HEK293 (cell line): ENCODE results near the gene DCLK1.

Source experiments
- CTCF ChIA-PET: fragments of 350-600 bp; formaldehyde crosslinking; extraction: SDS; loops from one replicate; lab custom pipeline; 2021; ENCODE audit warnings: antibody characterized with exemption; lab: Yijun Ruan, JAX
- POLR2A ChIA-PET: fragments of 300-600 bp; formaldehyde crosslinking; extraction: SDS; loops from one replicate; lab custom pipeline; 2020; ENCODE audit warnings: antibody characterized with exemption, inconsistent platforms; lab: Yijun Ruan, JAX
- H3K27ac ChIP-seq: fragments of 200-500 bp; sonication (Bioruptor generic); 2 replicates; pipeline ENCODE4 v1.5.1; 2014; ENCODE audit warnings: low read depth, low read length, control low read depth, inconsistent platforms; ENCODE audit errors: extremely low read depth
- H3K36me3 ChIP-seq, 2 experiments: fragments of 200-500 bp in 1 of 2; sonication (Bioruptor generic) in 1 of 2; 1 replicate in 1 of 2; 2 replicates in 1 of 2; pipeline ENCODE4 v1.5.1; 2014 to 2017; ENCODE audit warnings: inconsistent platforms in 2 of 2, low read length in 2 of 2; ENCODE audit not compliant: control insufficient read depth in 2 of 2, insufficient read depth in 1 of 2
- H3K4me1 ChIP-seq: fragments of 200-500 bp; sonication (Bioruptor generic); 2 replicates; pipeline ENCODE4 v1.5.1; 2014; ENCODE audit warnings: mild to moderate bottlenecking, low read length, inconsistent platforms; ENCODE audit not compliant: control insufficient read depth, insufficient read depth
- H3K4me3 ChIP-seq: 2 replicates; pipeline ENCODE4 v1.5.1; 2011; ENCODE audit warnings: low read depth, mild to moderate bottlenecking, control low read depth, low read length, moderate library complexity
- H3K9me3 ChIP-seq: fragments of 200-500 bp; sonication (Bioruptor generic); 2 replicates; pipeline ENCODE4 v1.5.1; 2014; ENCODE audit warnings: low read depth, low read length, inconsistent platforms; ENCODE audit not compliant: control insufficient read depth, insufficient read depth
- BCL11A ChIP-seq: fragments of 450-650 bp; formaldehyde crosslinking; IDR thresholded peaks from 2 replicates; pipeline ENCODE4 v1.5.1; 2016; ENCODE audit warnings: low read depth, missing biosample characterization, missing genetic modification characterization
- PRDM1 ChIP-seq: fragments of 450-650 bp; formaldehyde crosslinking; IDR thresholded peaks from 2 replicates; pipeline ENCODE4; 2016; ENCODE audit warnings: missing biosample characterization, missing genetic modification characterization
- SCRT2 ChIP-seq: fragments of 450-650 bp; formaldehyde crosslinking; IDR thresholded peaks from 2 replicates; pipeline ENCODE4 v1.5.1; 2016; ENCODE audit warnings: missing biosample characterization, missing genetic modification characterization
- ZBTB1 ChIP-seq: fragments of 450-650 bp; formaldehyde crosslinking; IDR thresholded peaks from 2 replicates; pipeline ENCODE4 v1.5.1; 2016; ENCODE audit warnings: missing biosample characterization, missing genetic modification characterization
- ZNF24 ChIP-seq: fragments of 450-650 bp; formaldehyde crosslinking; IDR thresholded peaks from 2 replicates; pipeline ENCODE4 v1.5.1; 2016; ENCODE audit warnings: missing biosample characterization, missing genetic modification characterization
- ZNF274 ChIP-seq, 2 experiments: fragments of 200-500 bp in 1 of 2; fragments of 450-650 bp in 1 of 2; sonication (Bioruptor generic) in 1 of 2; formaldehyde crosslinking in 1 of 2; IDR thresholded peaks; 2 replicates each; pipeline versions ENCODE4 v1.5.1 to v1.6.1; 2014 to 2016; ENCODE audit warnings: borderline replicate concordance in 1 of 2, inconsistent platforms in 1 of 2, low read length in 1 of 2, missing biosample characterization in 1 of 2, missing genetic modification characterization in 1 of 2
- ZNF391 ChIP-seq: fragments of 450-650 bp; formaldehyde crosslinking; IDR thresholded peaks from 2 replicates; pipeline ENCODE4 v1.5.1; 2016; ENCODE audit warnings: low read depth, missing biosample characterization, missing genetic modification characterization, borderline replicate concordance
- ZNF596 ChIP-seq: fragments of 450-650 bp; IDR thresholded peaks from 2 replicates; pipeline ENCODE4 v1.5.0; 2018; ENCODE audit warnings: missing biosample characterization, mild to moderate bottlenecking, missing genetic modification characterization, moderate library complexity
- ZNF610 ChIP-seq: fragments of 450-650 bp; formaldehyde crosslinking; IDR thresholded peaks from 2 replicates; pipeline ENCODE4 v1.5.1; 2016; ENCODE audit warnings: missing biosample characterization, missing genetic modification characterization, borderline replicate concordance
- ZNF629 ChIP-seq: fragments of 450-650 bp; formaldehyde crosslinking; IDR thresholded peaks from 2 replicates; pipeline ENCODE4 v1.5.1; 2017; ENCODE audit warnings: missing biosample characterization, missing genetic modification characterization
- ZNF660 ChIP-seq: fragments of 450-650 bp; IDR thresholded peaks from 2 replicates; pipeline ENCODE4 v1.5.1; 2018; ENCODE audit warnings: missing biosample characterization, mild to moderate bottlenecking, missing genetic modification characterization
- ZNF791 ChIP-seq: fragments of 450-650 bp; formaldehyde crosslinking; IDR thresholded peaks from 2 replicates; pipeline ENCODE4 v1.5.1; 2016; ENCODE audit warnings: missing biosample characterization, missing genetic modification characterization
- ZNF843 ChIP-seq: fragments of 450-650 bp; formaldehyde crosslinking; IDR thresholded peaks from 2 replicates; pipeline ENCODE4 v1.5.1; 2016; ENCODE audit warnings: missing biosample characterization, missing genetic modification characterization
- ZSCAN4 ChIP-seq: fragments of 450-650 bp; formaldehyde crosslinking; IDR thresholded peaks from 2 replicates; pipeline ENCODE4 v1.5.1; 2017; ENCODE audit warnings: missing biosample characterization, missing genetic modification characterization
- TF ChIP-seq, protein P1 (sequence below): fragments of 450-650 bp; formaldehyde crosslinking; IDR thresholded peaks from 2 replicates; pipeline ENCODE4 v1.5.1; 2016; ENCODE audit warnings: missing biosample characterization, missing genetic modification characterization
- TF ChIP-seq, protein P2 (sequence below): fragments of 450-650 bp; formaldehyde crosslinking; IDR thresholded peaks from 2 replicates; pipeline ENCODE4 v1.5.1; 2016; ENCODE audit warnings: missing biosample characterization, missing genetic modification characterization

DCLK1 gene

DNA sequence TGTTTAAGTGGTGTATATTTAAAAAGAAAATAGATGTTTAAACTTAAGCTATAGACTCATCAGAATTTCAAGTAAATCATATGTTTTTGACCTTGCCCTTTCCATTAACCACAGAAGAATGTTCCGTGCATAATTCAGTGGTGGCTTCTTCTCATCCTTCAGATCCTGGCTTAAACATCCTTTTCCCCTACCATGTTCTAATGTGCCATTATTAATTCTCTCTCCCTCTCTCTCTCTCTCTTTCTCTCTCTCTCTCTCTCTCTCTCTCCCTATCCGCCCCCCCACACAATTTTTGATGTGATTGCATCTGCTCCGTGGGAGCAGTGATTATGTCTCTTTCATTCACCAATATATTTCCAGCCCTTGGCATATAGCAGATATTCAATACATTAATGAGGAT, 116.4 kb downstream of the DCLK1 start:
- CTCF ChIA-PET, result no interaction called here
- no peaks in the 10 kb centered on the region for H3K4me1 ChIP-seq
- H3K9me3 ChIP-seq, result no peaks in the 10 kb centered on the region
- H3K4me3 ChIP-seq, result no peak overlapping the region
- H3K27ac ChIP-seq, result no peak overlapping the region
- TF ChIP-seq ZNF843 (tag by site-specific recombination) (no peak), ZNF596 (tag by site-specific recombination) (peak; percentile 81)
- POLR2A ChIA-PET, result no interaction called here
- H3K36me3 ChIP-seq, result no peaks in the 10 kb centered on the region

DNA sequence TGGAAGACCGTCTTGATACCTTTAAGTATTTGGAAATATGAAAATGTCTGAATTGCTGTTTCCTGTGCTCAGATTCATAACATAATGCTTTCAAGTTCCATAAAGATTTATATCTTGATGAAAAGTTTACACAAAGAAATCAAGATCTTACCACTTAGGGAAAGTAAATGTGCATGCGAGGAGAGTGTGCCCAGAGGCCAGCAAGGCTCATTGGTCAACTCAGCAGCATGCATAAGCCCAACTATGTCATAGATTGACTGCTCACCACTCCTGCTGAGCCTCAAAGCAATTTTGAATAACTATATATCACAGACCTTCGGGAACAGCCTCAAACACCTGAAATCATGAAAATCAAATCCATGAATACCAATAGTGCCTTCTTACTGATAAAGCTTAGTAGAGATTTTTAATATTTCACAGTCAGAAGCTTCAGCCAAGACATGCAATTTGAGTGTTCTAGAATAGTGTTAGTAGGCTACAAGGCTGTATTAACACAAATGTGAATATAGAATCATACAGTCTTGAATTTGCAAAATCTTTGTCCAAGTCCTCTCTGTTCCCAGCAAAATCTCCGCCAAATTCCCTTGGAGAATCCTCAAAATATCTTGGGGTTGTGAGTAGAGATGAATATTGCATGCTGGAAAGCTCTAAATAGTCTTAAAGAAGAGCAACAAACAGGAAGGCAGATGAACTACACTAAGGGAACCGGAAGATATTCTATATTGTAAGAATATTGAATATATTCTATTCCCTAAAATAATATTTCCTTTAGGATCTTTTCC, 124.1 kb downstream of the DCLK1 start:
- Histone ChIP-seq H3K27ac (no peak overlapping the region), H3K36me3 (no peaks in the 10 kb centered on the region), H3K4me1 (no peaks in the 10 kb centered on the region), H3K9me3 (no peaks in the 10 kb centered on the region), H3K4me3 (no peak overlapping the region)
- CTCF ChIA-PET, result interaction anchor here (1.3 kb wide), 1 partner anchor 13 kb away, joined by 3 read pairs; no protein-coding TSS in a partner anchor
- POLR2A ChIA-PET, result no interaction called here
- no peak for TF ChIP-seq ZNF596 (tag by site-specific recombination)
- no peak for TF ChIP-seq ZNF274 (IDR thresholded peaks at IDR 0.05; ENCODE audit: low read length)
- no peak for TF ChIP-seq ZNF274 (tag by site-specific recombination; IDR thresholded peaks at IDR 0.05; ENCODE audit: borderline replicate concordance)
- TF ChIP-seq, protein P1, sequence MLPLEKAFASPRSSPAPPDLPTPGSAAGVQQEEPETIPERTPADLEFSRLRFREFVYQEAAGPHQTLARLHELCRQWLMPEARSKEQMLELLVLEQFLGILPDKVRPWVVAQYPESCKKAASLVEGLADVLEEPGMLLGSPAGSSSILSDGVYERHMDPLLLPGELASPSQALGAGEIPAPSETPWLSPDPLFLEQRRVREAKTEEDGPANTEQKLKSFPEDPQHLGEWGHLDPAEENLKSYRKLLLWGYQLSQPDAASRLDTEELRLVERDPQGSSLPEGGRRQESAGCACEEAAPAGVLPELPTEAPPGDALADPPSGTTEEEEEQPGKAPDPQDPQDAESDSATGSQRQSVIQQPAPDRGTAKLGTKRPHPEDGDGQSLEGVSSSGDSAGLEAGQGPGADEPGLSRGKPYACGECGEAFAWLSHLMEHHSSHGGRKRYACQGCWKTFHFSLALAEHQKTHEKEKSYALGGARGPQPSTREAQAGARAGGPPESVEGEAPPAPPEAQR, result no peak

- TF ChIP-seq ZNF629 (tag by site-specific recombination) (no peak), SCRT2 (tag by site-specific recombination) (no peak), ZSCAN4 (tag by site-specific recombination) (no peak)
- Histone ChIP-seq H3K4me1 (no peaks in the 10 kb centered on the region), H3K9me3 (no peaks in the 10 kb centered on the region), H3K4me3 (no peak overlapping the region), H3K36me3 (no peaks in the 10 kb centered on the region), H3K27ac (no peak overlapping the region)
- ChIA-PET POLR2A (no interaction called here), CTCF (interaction anchor here (1.3 kb wide), 1 partner anchor 12 kb away, joined by 3 read pairs; no protein-coding TSS in a partner anchor)
These were observed 124.8 kb downstream of the DCLK1 start for GRCh38 chr13:36006347-36006746.

DNA sequence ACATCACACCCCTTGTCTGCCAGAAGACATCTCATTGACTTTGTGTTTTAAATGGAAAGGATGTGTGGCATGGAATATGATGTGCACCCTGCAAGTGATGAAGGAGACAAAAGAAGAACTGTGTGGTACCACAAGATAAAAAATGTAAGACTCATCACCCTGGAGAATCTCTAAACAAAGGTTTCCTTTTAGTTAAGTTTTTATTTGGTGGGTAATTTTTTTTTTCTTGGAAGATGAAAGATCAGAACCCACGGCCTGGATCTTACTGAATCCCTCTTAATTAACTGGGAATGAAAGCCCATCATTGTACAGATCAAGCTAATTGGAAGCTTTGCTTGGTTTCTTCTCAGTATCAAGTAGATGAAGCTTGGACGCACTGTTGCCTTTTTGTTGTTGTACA, 129.6 kb downstream of the DCLK1 start:
- H3K4me3 ChIP-seq, result no peak overlapping the region
- ChIA-PET CTCF (interaction anchor here (0.6 kb wide), 1 partner anchor 26 kb away, joined by 3 read pairs; no protein-coding TSS in a partner anchor), POLR2A (no interaction called here)
- no peak overlapping the region for H3K27ac ChIP-seq
- no peaks in the 10 kb centered on the region for H3K9me3 ChIP-seq
- no peaks in the 10 kb centered on the region for H3K36me3 ChIP-seq
- H3K4me1 ChIP-seq, result no peaks in the 10 kb centered on the region
- no peak for TF ChIP-seq ZBTB1 (tag by site-specific recombination)
- TF ChIP-seq ZNF610 (tag by site-specific recombination), result no peak
- TF ChIP-seq, protein P2, sequence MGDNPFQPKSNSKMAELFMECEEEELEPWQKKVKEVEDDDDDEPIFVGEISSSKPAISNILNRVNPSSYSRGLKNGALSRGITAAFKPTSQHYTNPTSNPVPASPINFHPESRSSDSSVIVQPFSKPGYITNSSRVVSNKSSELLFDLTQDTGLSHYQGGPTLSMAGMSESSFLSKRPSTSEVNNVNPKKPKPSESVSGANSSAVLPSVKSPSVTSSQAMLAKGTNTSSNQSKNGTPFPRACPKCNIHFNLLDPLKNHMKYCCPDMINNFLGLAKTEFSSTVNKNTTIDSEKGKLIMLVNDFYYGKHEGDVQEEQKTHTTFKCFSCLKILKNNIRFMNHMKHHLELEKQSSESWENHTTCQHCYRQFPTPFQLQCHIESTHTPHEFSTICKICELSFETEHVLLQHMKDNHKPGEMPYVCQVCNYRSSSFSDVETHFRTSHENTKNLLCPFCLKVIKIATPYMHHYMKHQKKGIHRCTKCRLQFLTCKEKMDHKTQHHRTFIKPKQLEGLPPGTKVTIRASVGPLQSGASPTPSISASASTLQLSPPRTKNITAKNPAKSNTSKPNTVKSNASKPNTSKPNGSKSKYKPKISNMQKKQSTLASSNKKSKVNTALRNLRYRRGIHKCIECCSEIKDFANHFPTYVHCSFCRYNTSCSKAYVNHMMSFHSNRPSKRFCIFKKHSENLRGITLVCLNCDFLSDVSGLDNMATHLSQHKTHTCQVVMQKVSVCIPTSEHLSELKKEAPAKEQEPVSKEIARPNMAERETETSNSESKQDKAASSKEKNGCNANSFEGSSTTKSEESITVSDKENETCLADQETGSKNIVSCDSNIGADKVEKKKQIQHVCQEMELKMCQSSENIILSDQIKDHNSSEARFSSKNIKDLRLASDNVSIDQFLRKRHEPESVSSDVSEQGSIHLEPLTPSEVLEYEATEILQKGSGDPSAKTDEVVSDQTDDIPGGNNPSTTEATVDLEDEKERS (tag by site-specific recombination), result no peak
- TF ChIP-seq ZNF391 (tag by site-specific recombination), result no peak
- no peak for TF ChIP-seq ZNF596 (tag by site-specific recombination)
- no peak for TF ChIP-seq ZNF660
- TF ChIP-seq PRDM1, result no peak
- TF ChIP-seq ZNF791 (tag by site-specific recombination), result no peak
- no peak for TF ChIP-seq ZNF24 (tag by site-specific recombination)
- no peak for TF ChIP-seq BCL11A (tag by site-specific recombination)
